Activated effector memory CD4-positive, alpha-beta T cell treated with Interleukin-2 at 50 U/mL for 16 hours (primary cell): Measurements from ENCODE around the gene PAXX.

Experiments used
- DNase-seq: peaks from one replicate; pipeline ENCODE4 v3.0.0-alpha.2; 2020

Gene PAXX

GRCh38 chr9:137034039-137034708, 42.0 kb downstream of the PAXX start:
- DNase-seq, result no peak

DNA sequence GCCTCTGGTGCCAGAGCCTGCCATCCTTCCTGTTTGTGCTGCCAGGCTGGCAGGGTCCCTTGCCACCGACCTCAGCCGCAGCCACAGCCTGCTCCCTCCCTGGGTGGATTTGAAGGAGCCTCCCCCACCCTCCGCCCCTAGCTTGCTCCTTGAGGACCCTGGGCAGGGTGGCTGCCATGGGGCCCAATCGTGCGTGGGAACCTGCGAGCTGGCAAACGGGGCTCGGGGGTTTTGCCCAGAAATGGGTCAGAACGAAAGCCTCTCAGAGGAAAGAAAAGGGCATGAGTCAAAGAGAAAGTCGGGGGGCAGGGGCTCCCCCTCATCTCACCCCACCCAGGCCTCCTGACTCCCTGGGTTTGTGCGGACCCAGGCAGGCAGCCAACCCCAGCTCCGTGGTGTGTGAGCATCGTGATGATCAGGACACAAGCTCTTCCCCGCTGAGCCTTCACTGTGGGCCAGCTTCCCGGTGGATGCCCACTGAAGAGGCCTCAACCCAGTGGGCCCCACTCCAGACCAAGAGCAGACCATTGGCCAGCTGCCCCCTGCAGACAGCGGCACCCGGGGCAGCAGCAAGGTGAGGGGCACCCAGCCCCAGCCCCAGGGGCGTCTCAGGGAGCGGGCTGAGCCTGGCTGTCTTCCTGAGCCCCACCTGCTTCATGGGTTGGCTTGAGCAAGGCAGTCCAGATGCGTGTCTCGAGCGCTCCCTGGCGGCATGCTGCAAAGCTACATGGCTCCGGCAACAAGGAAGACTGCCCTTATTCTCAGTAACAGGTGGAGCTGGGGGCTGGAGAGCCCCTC, 42.7 kb downstream of the PAXX start:
- peak; percentile 78 for DNase-seq

- DNase-seq, result no peak
Measured at GRCh38 chr9:137035507-137035834, 43.2 kb downstream of the PAXX start.

GRCh38 chr9:137035937-137036336, 43.7 kb downstream of the PAXX start:
- no peak for DNase-seq

DNA sequence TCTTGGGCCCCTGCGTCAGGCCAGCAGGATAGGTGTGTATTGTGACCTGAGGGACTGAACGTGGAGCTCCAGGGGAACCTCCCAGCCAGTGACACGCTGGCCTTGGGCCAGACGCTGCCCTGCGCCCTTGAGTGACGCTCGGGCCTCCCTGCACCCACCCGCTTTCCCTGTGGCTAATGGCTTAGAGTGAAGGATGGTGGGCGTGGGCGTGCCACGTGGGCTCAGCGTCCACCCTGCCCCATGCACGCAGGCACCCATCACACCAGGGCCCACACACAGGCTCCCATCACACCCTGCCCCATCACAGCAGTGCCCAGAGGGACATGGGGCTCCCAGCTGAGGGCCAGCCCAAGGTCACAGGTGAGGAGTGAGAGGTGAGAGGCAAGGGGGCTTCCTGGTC, 44.8 kb downstream of the PAXX start:
- DNase-seq, result no peak

GRCh38 chr9:137037483-137037882, 45.3 kb downstream of the PAXX start:
- no peak for DNase-seq

GRCh38 chr9:137038916-137039315, 46.7 kb downstream of the PAXX start:
- DNase-seq, result no peak

DNA sequence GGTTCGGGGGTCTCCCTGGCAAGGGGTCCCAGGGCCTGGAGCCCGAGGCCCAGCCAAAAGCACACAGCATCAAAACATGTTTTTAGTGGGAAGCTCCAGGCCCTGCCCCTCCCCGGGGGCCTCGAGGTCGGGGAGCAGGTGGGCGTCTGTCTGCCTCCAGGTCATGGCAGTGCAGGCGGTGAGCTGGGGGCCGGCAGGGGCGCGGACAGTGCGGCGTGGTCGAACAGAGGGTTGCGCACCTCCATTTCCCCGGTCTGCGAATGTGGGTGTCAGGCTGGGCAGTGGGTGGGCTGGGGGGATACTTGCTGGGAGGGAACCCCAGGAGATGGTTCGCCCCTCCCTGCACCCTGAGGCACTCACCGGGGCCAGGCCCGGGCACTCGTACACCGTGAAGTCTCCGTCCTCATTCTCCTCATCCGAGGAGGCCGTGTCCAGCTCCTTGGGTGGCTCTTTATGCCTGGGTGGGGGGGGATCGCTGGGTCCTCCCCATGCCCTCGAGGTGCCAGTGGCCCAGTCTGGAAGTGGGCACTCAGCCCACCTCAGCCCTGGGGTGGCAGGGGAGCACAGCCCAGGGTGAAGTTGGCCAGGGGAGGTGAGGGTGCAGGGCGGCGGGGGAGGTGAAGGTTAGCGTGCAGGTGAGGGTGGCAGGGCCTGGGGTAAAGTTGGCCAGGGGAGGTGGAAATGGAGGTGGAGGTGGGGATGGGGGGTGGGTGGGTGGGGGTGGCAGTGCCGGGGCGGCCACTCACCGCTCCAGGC, 47.6 kb downstream of the PAXX start:
- DNase-seq, result no peak

DNA sequence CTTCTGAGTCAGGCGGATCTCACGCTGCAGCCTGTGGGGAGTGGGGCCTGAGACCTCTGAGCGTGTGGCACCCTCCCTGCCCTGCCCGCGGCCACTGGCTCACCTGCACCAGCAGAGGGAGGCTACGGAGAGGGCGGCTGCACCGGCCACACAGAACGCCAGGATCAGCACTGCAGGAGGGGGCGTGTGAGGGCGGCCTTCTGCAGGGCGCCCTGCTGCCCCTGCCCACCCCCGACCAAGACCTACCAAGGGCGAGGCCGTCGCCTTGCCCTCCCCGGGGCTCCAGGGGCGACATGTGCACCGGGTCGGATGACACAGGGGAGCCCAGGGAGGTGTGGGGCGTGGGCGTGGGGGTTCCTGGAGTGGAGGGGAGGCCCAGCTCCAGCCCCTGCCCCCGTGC, 48.3 kb downstream of the PAXX start:
- no peak for DNase-seq

GRCh38 chr9:137041124-137041523, 48.9 kb downstream of the PAXX start:
- no peak for DNase-seq

GRCh38 chr9:137042751-137043727, 50.8 kb downstream of the PAXX start:
- no peak for DNase-seq
